GM18951 (cell line): ENCODE measurements around the gene NR1H2.

Source experiments
- POLR2A ChIP-seq: IDR thresholded peaks from 4 replicates; pipeline ENCODE4 v1.6.1; 2011; ENCODE audit warnings: mild to moderate bottlenecking; ENCODE audit not compliant: insufficient read length, insufficient read depth; ENCODE audit errors: extremely low read depth
- in situ Hi-C: fragments of 300-500 bp; cut with MboI; formaldehyde crosslinking; loops from one replicate; pipeline ENCODE4 v1.12.0; 2022; ENCODE audit warnings: low sequenced_read_pairs, mixed read lengths, inconsistent platforms; ENCODE audit not compliant: unreplicated experiment

Gene NR1H2

DNA sequence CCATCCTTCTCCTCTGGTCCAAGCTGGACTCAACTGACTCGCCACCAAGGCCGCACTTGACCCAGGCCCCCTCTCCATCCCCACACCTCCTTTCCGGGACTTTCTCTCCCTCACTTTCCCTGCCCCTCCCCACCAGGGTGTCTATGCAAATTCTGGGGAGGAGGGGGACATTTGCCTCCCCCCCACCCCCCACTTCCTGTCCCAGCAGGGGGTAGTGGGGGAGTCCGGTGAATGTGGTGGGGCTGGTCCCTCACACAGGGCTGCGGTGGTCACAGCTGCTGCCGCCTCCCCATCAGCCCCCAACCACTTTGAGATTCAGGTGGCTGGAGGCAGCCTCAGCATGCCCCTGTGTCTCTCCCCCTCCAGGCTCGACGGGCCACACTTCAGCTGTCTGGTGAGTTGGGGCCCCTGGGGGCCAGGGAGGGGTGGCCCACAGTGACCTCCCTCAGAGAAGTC lies 43.4 kb downstream of the NR1H2 start:
- TF ChIP-seq POLR2A = peak; percentile 46
- in situ Hi-C loops = no loop called here

DNA sequence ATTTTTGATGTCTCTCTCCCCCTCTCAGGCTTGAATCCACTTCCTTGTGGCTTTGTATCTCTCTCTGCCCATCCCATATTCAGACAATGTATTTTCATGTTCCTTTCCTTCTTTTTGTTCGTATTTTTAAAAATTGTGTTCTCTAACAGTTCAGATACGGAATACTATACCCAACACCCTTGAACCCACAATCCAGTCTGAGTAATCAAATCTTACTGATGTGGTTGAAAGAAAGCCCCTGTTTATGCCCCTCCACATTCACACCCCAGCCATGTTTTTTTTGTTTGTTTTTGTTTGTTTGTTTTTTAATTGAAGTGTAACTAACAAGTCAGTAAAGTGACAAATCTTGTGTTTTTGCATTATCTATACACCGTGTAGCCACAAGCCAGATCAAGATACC lies 43.9 kb downstream of the NR1H2 start:
- TF ChIP-seq POLR2A = no peak
- in situ Hi-C loops = no loop called here

DNA sequence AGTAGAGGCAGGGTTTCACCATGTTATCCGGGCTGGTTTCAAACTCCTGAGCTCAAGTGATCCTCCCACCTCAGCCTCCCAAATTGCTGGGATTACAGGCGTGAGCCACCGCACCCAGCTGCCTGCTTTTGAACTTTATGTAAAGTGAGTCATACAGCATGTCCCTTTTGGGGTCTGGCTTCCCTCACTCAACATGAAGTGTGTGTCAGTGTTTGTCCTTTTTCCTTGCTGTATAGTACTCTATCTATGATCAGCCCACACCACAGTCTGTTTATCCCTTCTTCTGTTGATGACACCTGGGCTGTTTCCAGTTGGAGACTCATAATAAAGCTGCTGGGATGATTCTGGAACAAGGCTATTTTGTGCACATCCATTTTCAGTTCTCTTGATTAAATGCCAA lies 44.6 kb downstream of the NR1H2 start:
- TF ChIP-seq POLR2A = no peak
- in situ Hi-C loops = no loop called here

DNA sequence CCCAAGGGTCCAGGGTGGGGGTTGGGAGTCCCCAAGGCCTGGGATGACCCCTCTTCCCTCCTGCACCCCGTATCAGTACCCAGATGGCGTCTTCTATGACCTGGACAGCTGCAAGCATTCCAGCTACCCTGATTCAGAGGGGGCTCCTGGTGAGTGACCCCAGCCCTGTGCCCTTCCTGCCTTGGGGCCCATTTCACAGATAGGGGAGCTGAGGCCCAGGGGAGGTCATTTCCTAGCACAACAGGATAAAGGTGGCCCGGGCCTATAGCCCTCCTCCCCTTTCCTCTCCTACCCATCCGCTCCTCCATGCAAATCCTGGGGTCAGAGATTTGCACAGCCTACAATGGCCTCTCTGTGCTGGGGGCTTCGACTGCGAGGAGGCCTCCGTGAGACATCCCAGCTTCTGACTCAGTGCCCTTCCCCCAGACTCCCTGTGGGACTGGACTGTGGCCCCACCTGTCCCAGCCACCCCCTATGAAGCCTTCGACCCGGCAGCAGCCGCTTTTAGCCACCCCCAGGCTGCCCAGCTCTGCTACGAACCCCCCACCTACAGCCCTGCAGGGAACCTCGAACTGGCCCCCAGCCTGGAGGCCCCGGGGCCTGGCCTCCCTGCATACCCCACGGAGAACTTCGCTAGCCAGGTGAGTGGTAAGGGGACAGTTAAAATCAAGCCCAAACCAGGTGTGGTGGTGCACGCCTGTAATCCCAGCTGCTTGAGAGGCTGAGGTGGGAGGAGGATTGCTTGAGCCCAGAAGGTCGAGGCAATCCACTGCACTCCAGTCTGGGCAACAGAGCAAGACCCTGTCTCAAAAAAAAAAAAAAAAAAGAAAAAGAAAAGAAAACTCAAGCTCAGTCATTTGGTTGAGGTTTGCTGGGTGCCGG lies 46.4 kb downstream of the NR1H2 start:
- no peak for TF ChIP-seq POLR2A
- in situ Hi-C loops = no loop called here

DNA sequence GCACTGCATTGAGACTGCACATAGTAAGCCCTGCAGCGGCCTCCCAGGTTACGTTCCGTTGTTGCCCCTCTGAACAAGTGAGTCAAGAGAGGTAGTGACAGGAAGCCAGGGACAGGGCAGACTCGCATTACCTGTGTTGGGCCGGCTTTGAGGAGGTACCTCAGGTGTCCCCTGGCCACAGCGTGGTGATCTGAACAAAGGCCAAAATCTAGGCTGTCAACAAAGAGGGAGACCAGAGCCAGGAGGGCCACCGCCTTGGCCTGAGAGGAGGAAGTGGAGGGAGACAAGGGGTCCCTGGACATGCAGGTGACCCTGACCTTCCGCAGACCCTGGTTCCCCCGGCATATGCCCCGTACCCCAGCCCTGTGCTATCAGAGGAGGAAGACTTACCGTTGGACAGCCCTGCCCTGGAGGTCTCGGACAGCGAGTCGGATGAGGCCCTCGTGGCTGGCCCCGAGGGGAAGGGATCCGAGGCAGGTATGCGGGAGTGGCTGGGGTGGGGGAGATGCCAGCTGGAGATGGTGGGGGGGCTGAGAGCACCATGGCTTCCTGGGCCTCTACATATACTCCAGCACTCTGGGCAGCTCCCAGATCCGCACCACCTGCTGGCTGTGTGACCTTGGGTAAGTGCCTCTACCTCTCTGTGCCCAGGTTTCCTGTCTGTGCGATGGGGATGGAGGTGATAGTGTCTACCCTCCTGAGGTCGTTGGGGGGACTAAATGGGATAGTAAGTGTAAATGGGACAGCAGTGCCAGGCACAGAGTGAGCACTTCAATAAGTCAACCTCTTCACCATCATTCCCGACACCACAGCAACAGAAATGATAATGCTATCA lies 47.2 kb downstream of the NR1H2 start:
- in situ Hi-C loops = no loop called here
- no peak for TF ChIP-seq POLR2A

DNA sequence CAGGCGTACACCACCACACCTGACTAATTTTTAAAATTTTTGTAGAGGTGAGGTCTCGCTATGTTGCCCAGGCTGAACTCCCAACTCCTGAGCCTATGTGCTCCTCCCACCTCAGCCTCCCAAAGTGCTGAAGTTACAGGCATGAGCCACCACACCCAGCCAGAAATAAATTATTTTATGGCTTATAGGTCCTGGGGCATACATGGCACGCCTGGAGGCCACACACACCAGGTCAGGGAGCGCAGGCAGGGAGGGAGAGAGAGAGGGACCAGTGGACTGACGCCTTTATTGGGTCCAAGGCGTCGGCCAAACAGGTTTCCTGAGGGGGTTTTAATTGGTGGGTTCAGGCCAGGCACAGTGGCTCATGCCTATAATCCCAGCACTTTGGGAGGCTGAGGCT lies 49.3 kb downstream of the NR1H2 start:
- in situ Hi-C loops = no loop called here
- no peak for TF ChIP-seq POLR2A

DNA sequence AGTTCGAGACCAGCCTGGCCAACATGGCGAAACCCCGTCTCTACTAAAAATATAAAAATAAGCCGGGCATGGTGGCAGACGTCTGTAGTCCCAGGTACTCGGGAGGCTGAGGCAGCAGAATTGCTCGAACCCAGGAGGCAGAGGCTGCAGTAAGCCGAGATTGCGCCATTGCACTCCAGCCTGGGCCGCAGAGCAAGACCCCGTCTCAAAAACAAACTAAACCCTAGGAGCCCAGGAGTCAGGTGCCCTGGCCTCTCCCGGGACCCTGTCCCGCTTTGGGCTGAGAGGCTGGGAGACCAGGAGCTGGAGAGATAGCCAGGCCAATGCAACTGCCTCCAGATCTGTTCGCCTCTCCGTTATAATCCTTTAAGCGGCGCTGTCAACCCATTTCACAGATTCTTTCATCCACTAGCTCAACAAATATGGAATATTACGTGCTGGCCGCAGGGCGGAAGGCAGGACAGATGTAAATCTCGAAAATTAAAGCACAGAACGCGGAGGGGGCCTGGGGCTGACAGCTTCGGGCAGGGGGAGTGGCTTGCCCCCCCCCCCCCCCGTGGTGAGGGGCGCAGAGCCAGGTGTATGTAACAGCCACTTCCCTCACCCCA lies 51.2 kb downstream of the NR1H2 start:
- TF ChIP-seq POLR2A = no peak
- in situ Hi-C loops = no loop called here

DNA sequence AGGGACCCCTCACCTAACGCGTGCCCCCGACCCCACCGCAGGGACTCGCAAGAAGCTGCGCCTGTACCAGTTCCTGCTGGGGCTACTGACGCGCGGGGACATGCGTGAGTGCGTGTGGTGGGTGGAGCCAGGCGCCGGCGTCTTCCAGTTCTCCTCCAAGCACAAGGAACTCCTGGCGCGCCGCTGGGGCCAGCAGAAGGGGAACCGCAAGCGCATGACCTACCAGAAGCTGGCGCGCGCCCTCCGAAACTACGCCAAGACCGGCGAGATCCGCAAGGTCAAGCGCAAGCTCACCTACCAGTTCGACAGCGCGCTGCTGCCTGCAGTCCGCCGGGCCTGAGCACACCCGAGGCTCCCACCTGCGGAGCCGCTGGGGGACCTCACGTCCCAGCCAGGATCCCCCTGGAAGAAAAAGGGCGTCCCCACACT lies 51.8 kb downstream of the NR1H2 start:
- in situ Hi-C loops = no loop called here
- TF ChIP-seq POLR2A = no peak

DNA sequence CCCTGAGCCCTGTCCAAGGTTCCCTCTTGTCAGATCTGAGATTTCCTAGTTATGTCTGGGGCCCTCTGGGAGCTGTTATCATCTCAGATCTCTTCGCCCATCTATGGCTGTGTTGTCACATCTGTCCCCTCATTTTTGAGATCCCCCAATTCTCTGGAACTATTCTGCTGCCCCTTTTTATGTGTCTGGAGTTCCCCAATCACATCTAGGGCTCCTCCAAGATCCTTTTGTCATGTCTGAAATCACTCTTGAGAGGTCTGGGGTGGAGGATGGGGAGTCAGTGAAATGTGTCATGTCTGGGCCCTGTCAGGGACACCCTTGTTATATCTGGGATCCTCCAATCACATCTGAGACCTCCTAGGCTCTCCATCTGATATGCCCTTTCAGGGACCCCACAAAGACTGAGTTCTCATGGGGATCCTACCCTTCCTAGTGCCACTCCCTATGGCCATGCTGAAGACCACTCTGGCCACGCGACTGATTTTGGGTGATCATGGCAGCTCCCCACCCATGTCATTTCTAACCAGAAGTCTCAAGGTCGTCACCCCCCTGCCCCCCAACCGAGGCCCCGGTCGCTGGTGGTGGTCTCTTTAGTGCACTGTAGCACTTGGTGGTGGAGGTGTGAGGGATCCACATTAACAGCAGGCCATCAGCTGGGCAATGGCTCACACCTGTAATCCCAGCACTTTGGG lies 52.7 kb downstream of the NR1H2 start:
- TF ChIP-seq POLR2A = no peak
- in situ Hi-C loops = no loop called here

DNA sequence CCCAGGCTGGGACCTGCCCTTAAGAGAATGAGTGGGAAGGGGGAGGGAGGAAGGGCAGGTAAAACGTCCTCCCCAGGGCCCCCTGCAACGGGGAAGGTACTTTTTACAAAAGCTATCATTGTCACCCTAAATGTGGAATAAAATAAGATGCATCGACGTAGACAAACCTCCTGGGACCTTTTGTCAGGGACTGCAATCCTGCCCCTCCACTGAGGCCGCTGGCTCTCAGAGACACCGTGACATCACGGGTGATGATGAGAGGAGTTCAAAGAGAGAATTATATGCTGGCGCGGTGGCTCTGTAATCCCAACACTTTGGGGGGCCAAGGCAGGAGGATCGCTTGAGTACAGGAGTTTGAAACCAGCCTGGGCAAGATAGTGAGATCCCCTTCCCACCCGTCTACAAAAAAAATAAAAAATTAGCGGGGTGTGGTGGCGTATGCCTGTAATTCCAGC lies 54.7 kb downstream of the NR1H2 start:
- no peak for TF ChIP-seq POLR2A
- in situ Hi-C loops = no loop called here

DNA sequence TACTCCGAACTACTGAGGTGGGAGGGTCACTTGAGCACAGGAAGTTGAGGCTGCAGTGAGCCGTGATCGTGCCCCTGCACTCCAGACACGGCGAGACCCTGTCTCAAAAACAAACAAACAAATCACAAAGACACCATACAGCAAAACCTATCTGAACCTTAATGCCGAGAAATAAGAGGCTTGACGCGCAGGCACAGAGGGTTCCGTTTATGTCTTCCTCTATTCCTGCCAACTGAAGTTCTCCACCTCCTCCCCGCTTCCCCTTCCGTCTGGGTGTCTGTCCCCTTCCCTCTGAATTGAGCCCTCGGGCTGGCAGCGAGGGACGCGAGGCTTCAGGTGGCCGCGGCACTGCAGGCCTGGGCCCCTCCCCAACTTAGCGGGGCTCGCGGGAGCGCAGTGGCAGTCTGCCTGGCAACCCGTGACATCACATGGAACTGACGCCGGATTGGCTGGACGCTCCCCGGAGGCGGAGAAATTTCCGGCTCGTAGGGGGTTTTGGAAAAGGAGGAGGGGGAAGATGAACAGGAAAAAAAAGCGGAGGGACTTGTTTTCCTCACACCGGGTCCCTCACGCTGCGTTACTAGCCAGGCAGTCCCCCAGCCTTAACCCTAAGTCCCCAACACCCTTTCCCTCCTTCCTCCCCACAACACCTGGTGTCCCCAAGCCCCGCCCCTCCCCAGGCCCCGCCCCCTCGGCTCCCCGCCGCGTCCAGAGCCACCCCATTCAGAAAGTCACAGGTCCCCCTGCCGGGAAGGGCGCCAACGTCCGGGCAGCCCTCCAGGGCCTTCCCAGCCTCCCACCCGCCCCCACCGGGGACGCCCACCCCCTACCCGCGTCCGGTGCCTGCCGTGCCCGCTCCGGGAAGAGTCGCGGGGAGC lies 55.3 kb downstream of the NR1H2 start:
- in situ Hi-C loops = no loop called here
- TF ChIP-seq POLR2A = peak; percentile 52
